HPDE6-E6E7 (cell line): Measurements from ENCODE around the gene CCL11.

Experiments
- DNase-seq: peaks from one replicate; pipeline ENCODE4 v3.0.0; 2011; ENCODE audit warnings: missing footprints; ENCODE audit errors: extremely low spot score

Gene CCL11

DNA sequence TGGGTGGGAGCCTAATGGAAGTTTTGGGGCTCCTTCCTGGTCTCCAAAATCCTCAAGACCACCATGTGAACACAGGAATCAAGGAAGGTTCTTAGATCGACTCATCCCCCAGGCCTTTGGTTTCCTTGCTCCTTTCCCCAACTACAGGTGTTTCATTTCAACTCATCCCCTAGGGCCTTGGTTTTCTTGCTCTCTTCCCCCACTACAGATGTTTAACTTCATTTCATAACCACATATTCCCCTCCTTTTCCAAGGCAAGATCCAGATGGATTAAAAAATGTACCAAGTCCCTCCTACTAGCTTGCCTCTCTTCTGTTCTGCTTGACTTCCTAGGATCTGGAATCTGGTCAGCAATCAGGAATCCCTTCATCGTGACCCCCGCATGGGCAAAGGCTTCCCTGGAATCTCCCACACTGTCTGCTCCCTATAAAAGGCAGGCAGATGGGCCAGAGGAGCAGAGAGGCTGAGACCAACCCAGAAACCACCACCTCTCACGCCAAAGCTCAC lies at the start of gene CCL11:
Gene CCL11 (plus strand): TSS at position 457 of the 507 bp plus-strand sequence. CDS start 67 bp downstream, outside the sequence.
- DNase-seq: no peak

DNA sequence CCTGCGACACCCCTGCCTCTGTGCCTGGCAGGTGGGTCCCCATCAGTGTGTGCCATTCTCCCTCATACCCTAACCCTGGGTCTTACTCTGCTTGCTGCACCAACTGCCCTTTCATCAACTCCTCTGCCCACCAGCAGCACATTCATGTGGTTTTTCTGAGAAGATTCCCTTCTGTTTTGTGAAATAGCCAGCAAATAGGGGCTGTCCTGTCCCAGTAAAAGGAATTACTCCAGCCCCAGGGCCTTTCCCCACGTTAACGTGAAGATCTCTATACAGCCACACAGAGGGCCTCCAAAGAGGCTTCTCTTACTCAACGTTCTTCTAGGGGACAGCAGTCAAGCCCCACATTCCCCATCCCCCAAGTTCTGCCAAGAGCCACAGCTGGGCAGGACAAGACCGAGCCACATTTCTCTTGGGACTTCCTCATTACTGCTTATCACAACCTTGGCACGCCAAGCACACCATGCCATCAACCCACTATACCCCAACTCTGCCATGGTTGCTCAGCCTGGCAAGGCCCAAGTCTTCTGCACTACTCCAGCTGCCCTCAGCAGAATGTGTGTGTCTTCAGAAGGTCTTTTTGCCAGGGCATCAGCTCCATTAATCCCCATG lies 49.2 kb upstream of the CCL11 start:
- no peak for DNase-seq

DNA sequence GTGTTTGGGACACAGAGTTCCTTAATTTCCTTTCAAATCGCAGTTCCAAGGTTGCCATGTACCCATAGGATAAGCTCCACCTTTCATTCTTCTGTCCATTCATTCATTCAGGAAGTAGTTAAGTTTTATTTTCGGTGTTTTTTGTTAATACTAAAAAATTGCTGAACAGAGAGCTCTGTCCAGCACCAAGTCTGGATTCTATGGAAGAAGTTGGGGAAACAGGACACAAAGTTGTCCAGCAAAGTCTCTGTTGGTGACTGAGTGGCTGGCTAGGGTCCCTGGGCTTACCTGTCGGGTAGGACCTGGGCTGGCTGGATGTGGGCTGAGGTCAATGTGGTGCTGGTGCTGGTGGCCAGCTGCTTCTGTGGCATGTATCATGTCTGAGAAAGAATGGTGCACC lies 48.1 kb upstream of the CCL11 start:
- DNase-seq: no peak

- DNase-seq: no peak
Measured at GRCh38 chr17:34241062-34241461, 44.5 kb upstream of the CCL11 start.

GRCh38 chr17:34242587-34243363 lies 42.8 kb upstream of the CCL11 start:
- DNase-seq: no peak

- no peak for DNase-seq
Measured at GRCh38 chr17:34243364-34244320, 41.9 kb upstream of the CCL11 start.

- DNase-seq: no peak
Measured at GRCh38 chr17:34245351-34245905, 40.1 kb upstream of the CCL11 start.

DNA sequence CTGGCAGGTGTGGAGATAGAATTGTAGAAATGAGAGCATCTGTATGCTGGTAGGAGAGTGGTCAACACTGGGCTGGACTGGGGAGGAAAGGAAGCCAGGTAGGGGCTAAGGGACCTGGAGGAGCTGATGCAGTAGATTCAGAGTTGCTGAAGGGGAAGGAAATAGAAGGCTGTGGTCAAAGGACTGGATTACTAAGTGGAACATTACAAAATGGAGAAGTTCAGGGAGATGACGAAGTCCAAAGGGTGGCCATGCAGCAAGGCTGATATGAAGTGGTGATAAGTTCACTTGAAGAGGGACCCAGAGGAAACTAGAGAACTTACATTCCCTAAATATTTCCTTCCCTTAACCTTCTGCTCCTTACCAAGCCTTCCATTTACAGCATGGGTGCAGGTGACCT lies 39.1 kb upstream of the CCL11 start:
- no peak for DNase-seq

GRCh38 chr17:34246881-34247280 lies 38.7 kb upstream of the CCL11 start:
- DNase-seq: no peak

DNA sequence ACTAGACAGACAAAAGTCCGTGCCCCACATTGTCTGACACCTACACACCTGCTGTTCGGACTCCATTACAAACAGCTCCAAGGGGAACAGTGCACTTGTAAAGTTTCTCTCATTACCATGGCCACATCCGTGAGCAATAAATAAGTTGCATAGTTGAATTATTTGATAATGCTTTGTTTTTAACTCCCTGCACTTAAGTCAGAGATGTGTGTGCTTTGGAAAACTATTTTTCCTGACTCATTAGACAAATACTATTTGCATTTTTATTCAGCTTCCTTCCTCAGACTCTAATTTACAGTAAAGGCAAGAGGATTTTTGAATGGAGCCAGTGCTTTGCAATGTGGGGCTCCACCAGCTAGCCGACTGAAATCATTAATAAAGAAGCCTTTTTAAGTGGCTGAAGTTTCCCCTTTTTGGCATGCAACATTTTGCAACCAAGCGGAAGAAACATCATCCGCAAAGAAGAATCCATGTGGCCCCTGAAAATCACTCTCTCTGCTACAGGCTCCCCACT lies 37.0 kb upstream of the CCL11 start:
- DNase-seq: no peak

DNA sequence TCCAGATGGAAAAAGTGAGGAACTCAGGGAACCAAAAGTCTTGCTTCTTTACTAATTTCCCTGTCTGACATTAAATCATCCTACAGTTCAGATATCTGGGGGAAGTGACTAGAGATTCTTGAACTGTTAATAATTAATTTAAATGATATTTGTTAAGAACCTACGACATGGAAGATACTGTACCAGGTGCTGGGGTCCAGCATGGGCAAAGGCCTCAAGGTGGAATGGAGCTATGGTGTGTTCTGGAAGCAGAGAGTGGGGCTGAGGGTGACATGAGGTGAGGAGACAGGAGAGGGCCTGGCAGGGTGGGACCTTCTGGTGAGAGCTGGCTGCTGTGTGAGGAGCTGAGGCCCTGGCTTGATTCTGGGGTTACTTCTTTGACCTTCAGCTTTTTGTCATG lies 36.5 kb upstream of the CCL11 start:
- no peak for DNase-seq

DNA sequence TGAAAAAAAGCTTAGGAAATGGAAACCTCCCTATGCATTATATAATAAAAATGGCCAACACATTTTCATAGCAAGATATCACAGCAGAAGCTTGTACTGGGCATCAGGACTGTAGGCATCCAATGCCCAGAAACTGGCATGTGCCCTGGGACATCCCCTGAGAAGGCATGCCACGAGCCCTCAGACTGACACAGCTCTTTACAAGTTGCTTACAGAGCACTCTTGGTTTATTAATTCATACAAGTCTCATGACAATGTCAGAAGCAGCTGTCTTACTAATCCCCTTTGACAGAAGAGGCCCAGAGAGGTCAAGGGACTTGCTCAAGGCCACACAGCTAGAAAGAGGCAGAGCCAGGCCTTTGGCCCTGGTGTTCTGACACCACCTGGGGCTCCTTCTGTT lies 36.1 kb upstream of the CCL11 start:
- DNase-seq: no peak

- no peak for DNase-seq
Measured at GRCh38 chr17:34251186-34251585, 34.4 kb upstream of the CCL11 start.

GRCh38 chr17:34252095-34252443 lies 33.5 kb upstream of the CCL11 start:
- no peak for DNase-seq

DNA sequence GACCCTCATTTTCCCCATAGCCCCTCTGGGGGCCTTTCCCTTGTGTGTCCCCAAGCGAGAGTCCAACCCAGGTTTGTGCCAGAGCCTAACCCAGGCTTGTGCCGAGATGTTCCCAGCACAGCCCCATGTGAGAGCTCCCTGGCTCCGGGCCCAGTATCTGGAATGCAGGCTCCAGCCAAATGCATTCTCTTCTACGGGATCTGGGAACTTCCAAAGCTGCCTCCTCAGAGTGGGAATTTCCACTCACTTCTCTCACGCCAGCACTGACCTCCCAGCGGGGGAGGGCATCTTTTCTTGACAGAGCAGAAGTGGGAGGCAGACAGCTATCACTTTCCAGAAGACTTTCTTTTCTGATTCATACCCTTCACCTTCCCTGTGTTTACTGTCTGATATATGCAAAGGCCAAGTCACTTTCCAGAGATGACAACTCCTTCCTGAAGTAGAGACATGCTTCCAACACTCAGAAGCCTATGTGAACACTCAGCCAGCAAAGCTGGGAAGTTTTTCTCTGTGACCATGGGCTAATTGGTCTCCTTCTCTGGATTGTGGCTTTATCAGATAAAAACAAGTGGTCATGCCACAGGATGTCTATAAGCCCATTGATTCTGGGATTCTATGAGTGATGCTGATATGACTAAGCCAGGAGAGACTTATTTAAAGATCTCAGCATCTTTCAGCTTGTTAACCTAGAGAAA lies 33.0 kb upstream of the CCL11 start:
- DNase-seq: no peak

GRCh38 chr17:34253139-34253525 lies 32.4 kb upstream of the CCL11 start:
- no peak for DNase-seq

GRCh38 chr17:34254146-34254545 lies 31.4 kb upstream of the CCL11 start:
- DNase-seq: no peak

DNA sequence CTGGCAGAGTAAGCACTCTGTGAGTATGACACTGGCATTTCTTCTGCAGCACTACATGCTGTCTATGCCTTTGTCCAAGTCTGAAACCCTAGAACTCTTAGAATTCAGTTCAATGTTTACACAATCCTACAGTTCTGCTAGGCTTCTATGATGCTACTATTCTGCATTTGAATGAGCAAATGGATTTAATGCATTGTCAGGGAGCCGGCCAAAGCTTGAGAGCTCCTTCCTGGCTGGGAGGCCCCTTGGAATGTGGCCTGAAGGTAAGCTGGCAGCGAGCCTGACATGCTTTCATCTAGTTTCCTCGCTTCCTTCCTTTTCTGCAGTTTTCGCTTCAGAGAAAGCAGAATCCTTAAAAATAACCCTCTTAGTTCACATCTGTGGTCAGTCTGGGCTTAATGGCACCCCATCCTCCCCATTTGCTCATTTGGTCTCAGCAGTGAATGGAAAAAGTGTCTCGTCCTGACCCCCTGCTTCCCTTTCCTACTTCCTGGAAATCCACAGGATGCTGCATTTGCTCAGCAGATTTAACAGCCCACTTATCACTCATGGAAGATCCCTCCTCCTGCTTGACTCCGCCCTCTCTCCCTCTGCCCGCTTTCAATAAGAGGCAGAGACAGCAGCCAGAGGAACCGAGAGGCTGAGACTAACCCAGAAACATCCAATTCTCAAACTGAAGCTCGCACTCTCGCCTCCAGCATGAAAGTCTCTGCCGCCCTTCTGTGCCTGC lies 30.7 kb upstream of the CCL11 start, which contains the start of gene CCL2:
Gene CCL2 (plus strand): TSS at position 635 of the 730 bp plus-strand sequence. CDS start 65 bp downstream, at position 700.
- no peak for DNase-seq

GRCh38 chr17:34255381-34255732 lies 30.2 kb upstream of the CCL11 start:
- DNase-seq: no peak

- DNase-seq: no peak
Measured at GRCh38 chr17:34255841-34256240, 29.7 kb upstream of the CCL11 start.
